Activated T-cell treated with anti-CD3 and anti-CD28 coated beads, Interleukin-2, amount 50 U/mL, for 4 hours (primary cell): Measurements from ENCODE around the gene CHTF18. TPM values are rescaled to one million over a fixed set of nuclear protein-coding genes. Genes with fewer than 3 reads are reported as not detected.
A peak's percentile ranks its signal among the peaks of the same experiment; 100 is the strongest.

Source experiments
- ATAC-seq, 2 donors: fragments of 200-7000 bp; cut with Tn5 transposase; one replicate each; pipeline ENCODE4 v1.10.0; 2021
- DNase-seq: peaks from one replicate; pipeline ENCODE4 v3.0.0-alpha.2; 2020
- H3K27me3 Mint-ChIP-seq: one replicate; pipeline ENCODE4 v1.8.0; 2021; ENCODE audit warnings: low read depth, mixed read lengths
- H3K36me3 Mint-ChIP-seq: one replicate; pipeline ENCODE4 v1.8.0; 2022; ENCODE audit warnings: mixed read lengths; ENCODE audit not compliant: insufficient read depth
- H3K4me1 Mint-ChIP-seq: one replicate; pipeline ENCODE4 v1.8.0; 2021; ENCODE audit warnings: low read depth, mixed read lengths
- H3K4me3 Mint-ChIP-seq: one replicate; pipeline ENCODE4 v1.8.0; 2021; ENCODE audit warnings: mild to moderate bottlenecking, moderate library complexity, mixed read lengths
- H3K9me3 Mint-ChIP-seq: one replicate; pipeline ENCODE4 v1.8.0; 2021; ENCODE audit warnings: mixed read lengths
- total RNA-seq, 3 donors: library from RNA; stranded (reverse); gene quantifications; one replicate each; pipeline ENCODE4 v1.2.1, GENCODE V29; 2021

Gene CHTF18
- total RNA-seq, 3 donors from 2014 or later = 138 to 171 (median 161) TPM

DNA sequence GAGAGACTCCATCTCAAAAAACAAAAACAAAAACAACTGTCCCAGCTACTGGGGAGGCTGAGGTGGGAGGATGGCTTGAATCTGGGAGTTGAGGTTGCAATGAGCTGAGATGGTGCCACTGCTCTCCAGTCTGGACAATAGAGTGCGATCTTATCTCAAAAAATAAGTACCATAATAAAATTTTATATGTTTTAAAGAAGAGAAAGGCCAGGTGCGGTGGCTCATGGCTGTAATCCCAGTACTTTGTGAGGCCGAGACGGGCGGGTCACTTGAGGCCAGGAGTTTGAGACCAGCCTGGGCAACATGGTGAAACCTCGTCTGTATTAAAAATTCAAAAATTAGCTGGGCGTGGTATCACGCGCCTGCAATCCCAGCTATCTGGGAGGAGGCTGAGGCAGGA is 11.6 kb upstream of the CHTF18 start:
- Mint-ChIP-seq H3K9me3 (no peaks in the 10 kb centered on the region), H3K36me3 (no peaks in the 10 kb centered on the region), H3K27me3 (peaks cover 17% of the 10 kb centered on the region), H3K4me1 (peaks cover 2% of the 10 kb centered on the region), H3K4me3 (no peak overlapping the region)
- ATAC-seq = no peak
- DNase-seq = no peak

- ATAC-seq = no peak
These were observed 10.6 kb upstream of the CHTF18 start for GRCh38 chr16:777826-778225.

GRCh38 chr16:778447-778846 is 10.0 kb upstream of the CHTF18 start:
- H3K36me3 Mint-ChIP-seq = no peaks in the 10 kb centered on the region
- peaks cover 2% of the 10 kb centered on the region for H3K4me1 Mint-ChIP-seq
- DNase-seq (no peak), ATAC-seq (peak in 1 of 2 donors; percentile 7)
- H3K4me3 Mint-ChIP-seq = no peak overlapping the region
- no peaks in the 10 kb centered on the region for H3K9me3 Mint-ChIP-seq
- peaks cover 17% of the 10 kb centered on the region for H3K27me3 Mint-ChIP-seq

More at GRCh38 chr16:777826-778225, 10.6 kb upstream of the CHTF18 start:
- Mint-ChIP-seq H3K4me3 (no peak overlapping the region), H3K36me3 (no peaks in the 10 kb centered on the region), H3K4me1 (peaks cover 2% of the 10 kb centered on the region), H3K27me3 (peaks cover 17% of the 10 kb centered on the region), H3K9me3 (no peaks in the 10 kb centered on the region)
- no peak for DNase-seq

DNA sequence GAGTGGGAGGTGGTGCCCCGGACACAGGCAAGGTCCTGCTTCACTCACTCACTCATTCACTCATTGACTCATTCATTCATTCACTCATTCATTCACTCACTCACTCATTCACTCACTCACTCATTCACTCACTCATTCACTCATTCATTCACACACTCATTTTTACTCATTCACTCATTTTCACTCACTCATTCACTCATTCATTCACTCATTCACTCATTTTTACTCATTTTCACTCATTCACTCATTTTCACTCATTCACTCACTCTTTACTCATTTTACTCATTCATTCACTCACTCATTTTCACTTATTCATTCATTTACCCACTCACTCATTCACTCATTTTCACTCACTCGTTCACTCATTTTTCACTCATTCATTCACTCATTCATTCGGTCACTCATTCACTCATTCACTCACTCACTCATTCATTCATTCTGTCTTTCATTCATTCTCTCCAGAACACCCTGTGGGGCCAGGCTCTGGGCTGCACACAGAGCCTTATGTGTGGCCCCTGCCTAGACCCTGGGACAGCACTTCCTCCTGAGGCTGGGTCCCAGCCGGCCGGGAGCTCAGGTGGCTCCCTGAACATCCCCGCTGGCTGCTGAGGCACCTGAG is 9.4 kb upstream of the CHTF18 start:
- Mint-ChIP-seq H3K4me1 (peaks cover 2% of the 10 kb centered on the region), H3K4me3 (no peak overlapping the region), H3K27me3 (peaks cover 17% of the 10 kb centered on the region), H3K9me3 (no peaks in the 10 kb centered on the region), H3K36me3 (no peaks in the 10 kb centered on the region)
- no peak for ATAC-seq
- no peak for DNase-seq

GRCh38 chr16:779561-779960 is 8.9 kb upstream of the CHTF18 start:
- no peak overlapping the region for H3K4me3 Mint-ChIP-seq

GRCh38 chr16:780296-780695 is 8.1 kb upstream of the CHTF18 start:
- H3K36me3 Mint-ChIP-seq = no peaks in the 10 kb centered on the region
- H3K4me3 Mint-ChIP-seq = no peak overlapping the region
- peaks cover 17% of the 10 kb centered on the region for H3K27me3 Mint-ChIP-seq
- H3K4me1 Mint-ChIP-seq = peaks cover 6% of the 10 kb centered on the region
- H3K9me3 Mint-ChIP-seq = no peaks in the 10 kb centered on the region
- no peak for ATAC-seq
- no peak for DNase-seq

More at GRCh38 chr16:779561-779960, 8.9 kb upstream of the CHTF18 start:
- Mint-ChIP-seq H3K4me1 (peaks cover 2% of the 10 kb centered on the region), H3K27me3 (peaks cover 17% of the 10 kb centered on the region), H3K36me3 (no peaks in the 10 kb centered on the region), H3K9me3 (no peaks in the 10 kb centered on the region)
- ATAC-seq = no peak
- no peak for DNase-seq

- Mint-ChIP-seq H3K4me3 (no peak overlapping the region), H3K9me3 (no peaks in the 10 kb centered on the region), H3K4me1 (peaks cover 7% of the 10 kb centered on the region), H3K27me3 (peaks cover 17% of the 10 kb centered on the region), H3K36me3 (no peaks in the 10 kb centered on the region)
- DNase-seq (no peak), ATAC-seq (no peak)
These were observed 6.9 kb upstream of the CHTF18 start for GRCh38 chr16:781346-782010.

DNA sequence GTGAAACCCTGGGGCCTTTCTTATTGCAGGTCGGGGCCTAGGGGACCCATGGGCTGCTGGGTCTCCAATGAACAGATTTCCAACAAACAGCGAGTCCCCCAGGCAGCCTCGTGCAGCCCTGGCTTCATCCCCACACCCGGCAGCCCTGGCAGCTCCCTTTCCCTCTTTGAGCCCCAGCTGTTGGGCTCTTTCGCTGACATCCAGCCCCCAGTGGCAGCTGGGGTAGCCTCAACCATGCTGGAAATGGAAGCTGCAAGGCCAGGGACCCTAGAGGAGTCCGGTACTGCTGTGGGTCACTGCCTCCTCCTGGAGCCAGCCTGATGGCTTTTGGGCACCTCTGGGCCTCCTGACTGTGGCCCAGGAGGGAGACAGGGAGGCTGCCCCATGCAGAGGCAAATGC is 6.2 kb upstream of the CHTF18 start:
- Mint-ChIP-seq H3K4me1 (peaks cover 11% of the 10 kb centered on the region), H3K4me3 (no peak overlapping the region), H3K9me3 (no peaks in the 10 kb centered on the region), H3K36me3 (no peaks in the 10 kb centered on the region), H3K27me3 (peaks cover 14% of the 10 kb centered on the region)
- no peak for DNase-seq
- ATAC-seq = no peak

DNA sequence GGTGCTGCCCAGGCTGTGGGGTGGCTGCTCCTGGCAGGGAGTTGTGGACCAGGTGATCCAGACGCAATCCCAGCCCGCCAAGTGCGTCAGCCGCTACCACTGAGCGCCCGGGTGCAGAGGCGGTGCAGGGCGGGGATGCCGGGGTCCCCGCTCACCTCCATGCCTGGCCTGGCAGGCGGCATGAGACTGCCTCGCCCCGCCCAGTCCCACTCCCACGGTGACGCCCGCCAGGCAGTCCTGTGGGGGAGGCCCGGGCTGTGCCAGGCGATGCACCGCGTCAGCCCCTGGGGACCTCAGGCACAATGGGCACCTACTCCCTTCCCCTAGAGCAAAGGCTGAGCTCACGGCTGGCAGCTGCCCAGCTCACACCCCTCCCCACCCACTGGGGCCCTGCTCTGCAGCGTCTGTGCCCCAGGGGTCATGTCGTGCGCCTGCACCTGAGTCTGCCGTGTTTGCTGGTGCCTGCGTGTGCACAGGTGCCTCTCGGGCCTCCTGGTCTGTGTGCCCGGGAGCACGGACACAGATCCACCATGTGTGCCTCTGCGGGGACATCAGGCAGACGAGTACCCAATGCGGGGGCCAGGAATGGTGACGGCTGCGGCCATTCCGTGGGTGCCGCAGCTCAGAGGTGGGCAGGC is 5.5 kb upstream of the CHTF18 start:
- peaks cover 12% of the 10 kb centered on the region for H3K27me3 Mint-ChIP-seq
- H3K4me3 Mint-ChIP-seq = no peak overlapping the region
- H3K36me3 Mint-ChIP-seq = no peaks in the 10 kb centered on the region
- DNase-seq (no peak), ATAC-seq (no peak)
- H3K4me1 Mint-ChIP-seq = peaks cover 9% of the 10 kb centered on the region
- H3K9me3 Mint-ChIP-seq = no peaks in the 10 kb centered on the region

DNA sequence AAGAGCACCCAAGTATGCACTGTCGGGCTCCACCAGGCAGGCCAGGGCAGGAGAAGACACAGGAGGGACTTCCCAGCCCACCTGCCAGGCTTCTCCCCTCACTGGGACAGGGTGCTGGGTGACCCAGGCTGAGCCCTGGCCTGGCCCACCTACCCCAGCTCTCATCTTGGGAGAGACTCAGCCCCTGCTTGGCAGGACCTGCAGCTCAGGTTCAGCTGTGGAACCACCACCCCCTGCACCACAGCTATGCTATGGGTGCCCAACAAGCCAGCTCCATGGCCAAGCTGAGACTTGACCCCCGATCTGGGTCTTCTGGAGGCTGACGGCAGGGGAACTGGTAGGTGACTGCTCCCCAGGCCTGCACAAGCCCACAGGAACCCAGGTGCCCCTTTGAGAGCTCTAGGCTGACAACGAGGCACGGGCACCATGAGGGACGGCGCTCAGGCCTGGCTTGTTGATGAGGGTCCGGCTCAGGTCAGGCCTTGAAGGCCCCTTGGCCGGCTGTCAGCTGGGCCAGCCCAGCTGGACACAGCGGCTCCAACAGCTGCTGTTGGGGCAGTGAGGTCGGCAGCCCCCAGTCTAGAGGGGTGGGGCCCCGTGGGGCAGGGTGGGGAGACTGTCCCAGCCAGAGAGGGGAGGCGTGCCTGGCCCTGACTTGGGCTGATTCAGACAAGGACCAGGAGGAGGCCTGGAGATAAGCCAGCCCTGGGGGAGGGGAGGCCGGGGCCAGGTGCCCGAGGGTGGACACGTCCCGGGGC is 4.8 kb upstream of the CHTF18 start:
- DNase-seq (no peak), ATAC-seq (no peak)
- Mint-ChIP-seq H3K4me3 (no peak overlapping the region), H3K27me3 (peaks cover 9% of the 10 kb centered on the region), H3K36me3 (no peaks in the 10 kb centered on the region), H3K9me3 (no peaks in the 10 kb centered on the region), H3K4me1 (peaks cover 9% of the 10 kb centered on the region)

DNA sequence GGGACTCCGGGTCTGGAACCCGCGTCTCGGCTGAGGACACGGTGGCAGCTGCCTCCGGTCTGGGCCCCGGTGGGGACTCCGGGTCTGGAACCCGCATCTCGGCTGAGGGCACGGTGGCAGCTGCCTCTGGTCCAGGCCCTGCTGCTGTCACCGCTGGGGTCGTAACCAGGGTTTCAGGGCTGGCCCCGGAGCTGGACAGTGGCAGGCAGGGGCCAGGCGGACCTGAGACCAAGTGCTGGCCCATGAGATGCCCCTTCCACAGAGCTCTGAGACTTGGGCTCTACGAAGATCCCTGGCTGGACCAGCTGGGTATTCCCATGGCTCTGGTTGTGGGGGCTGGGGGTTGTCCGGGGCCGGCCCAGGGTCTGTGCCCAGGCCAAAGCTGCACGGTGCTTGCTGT is 4.0 kb upstream of the CHTF18 start:
- DNase-seq (no peak), ATAC-seq (no peak)
- no peak overlapping the region for H3K4me3 Mint-ChIP-seq
- peaks cover 9% of the 10 kb centered on the region for H3K27me3 Mint-ChIP-seq
- no peaks in the 10 kb centered on the region for H3K36me3 Mint-ChIP-seq
- no peaks in the 10 kb centered on the region for H3K9me3 Mint-ChIP-seq
- H3K4me1 Mint-ChIP-seq = peaks cover 9% of the 10 kb centered on the region

- H3K4me1 Mint-ChIP-seq = peaks cover 11% of the 10 kb centered on the region
- H3K27me3 Mint-ChIP-seq = peaks cover 2% of the 10 kb centered on the region
- no peaks in the 10 kb centered on the region for H3K36me3 Mint-ChIP-seq
- no peaks in the 10 kb centered on the region for H3K9me3 Mint-ChIP-seq
- ATAC-seq = peak; percentile 11 to 20
- H3K4me3 Mint-ChIP-seq = peak overlapping the region; percentile 91
- DNase-seq = peak; percentile 79
These were observed 2.6 kb upstream of the CHTF18 start for GRCh38 chr16:785563-786535.

GRCh38 chr16:787321-787966 is 976 bp upstream of the CHTF18 start:
- Mint-ChIP-seq H3K36me3 (peaks cover 5% of the 10 kb centered on the region), H3K4me1 (peaks cover 11% of the 10 kb centered on the region), H3K9me3 (no peaks in the 10 kb centered on the region), H3K27me3 (no peaks in the 10 kb centered on the region), H3K4me3 (peak overlapping the region; percentile 91)
- ATAC-seq (no peak), DNase-seq (no peak)
